GM12878 (cell line): ENCODE results near the gene EYS. TPM values are rescaled to one million over a fixed set of nuclear protein-coding genes. Genes with fewer than 3 reads are reported as not detected.

ENCODE experiments used
- ATAC-seq: fragments of 200-7000 bp; cut with Tn5 transposase; 3 replicates; pipeline ENCODE4 v1.9.1; 2020; ENCODE audit warnings: mild to moderate bottlenecking, moderate library complexity
- BruUV-seq: library from RNA; stranded (reverse); fragments of 400-500 nt; replicated peaks from 2 replicates; lab custom pipeline; 2021; lab: Mats Ljungman, UMichigan
- CTCF ChIA-PET: fragments of 300-600 bp; sonication (Branson Sonifier 250); formaldehyde crosslinking; extraction: SDS; loops from one replicate; lab custom pipeline; 2021; ENCODE audit warnings: inconsistent platforms; lab: Yijun Ruan, JAX
- POLR2A ChIA-PET: fragments of 350-600 bp; formaldehyde crosslinking; extraction: SDS; loops from one replicate; lab custom pipeline; 2021; ENCODE audit warnings: inconsistent platforms; lab: Charles Lee
- RAD21 ChIA-PET: fragments of 300-600 bp; sonication (Branson Sonifier 250); formaldehyde crosslinking; loops from one replicate; lab custom pipeline; 2023; ENCODE audit warnings: antibody characterized with exemption; ENCODE audit not compliant: unreplicated experiment; lab: Charles Lee
- SMC1A ChIA-PET: fragments of 300-600 bp; sonication (Branson Sonifier 250); formaldehyde crosslinking; loops from one replicate; lab custom pipeline; 2023; ENCODE audit not compliant: unreplicated experiment, uncharacterized antibody; lab: Charles Lee
- DNase-seq: peaks from one replicate; pipeline ENCODE4 v3.0.0-alpha.2; 2011; ENCODE audit warnings: low read depth, low spot score
- FAIRE-seq: peaks from 3 replicates; lab custom pipeline; 2011; peaks lifted over from hg19 to GRCh38; lab: Jason Lieb, UNC
- H2AFZ ChIP-seq: 2 replicates; pipeline ENCODE4 v1.6.0; 2011; ENCODE audit warnings: low read depth, low read length, control low read depth; ENCODE audit not compliant: control insufficient read depth
- H3K27ac ChIP-seq: 2 replicates; pipeline ENCODE4 v1.5.1; 2011; ENCODE audit warnings: control low read depth; ENCODE audit not compliant: control insufficient read depth, insufficient read depth
- H3K27me3 ChIP-seq, 2 experiments: replicated peaks in 1 of 2; 2 replicates each; pipeline versions ENCODE4 v1.6.0 to v1.6.1; 2011; ENCODE audit warnings: low read length in 1 of 2; ENCODE audit not compliant: control insufficient read depth in 2 of 2, insufficient read depth in 2 of 2
- H3K36me3 ChIP-seq, 2 experiments: 2 replicates each; pipeline ENCODE4 v1.5.1; 2011; ENCODE audit warnings: low read length in 1 of 2; ENCODE audit not compliant: control insufficient read depth in 2 of 2, insufficient read depth in 2 of 2
- H3K4me1 ChIP-seq: 2 replicates; pipeline ENCODE4 v1.6.1; 2011; ENCODE audit warnings: mild to moderate bottlenecking, low read length, moderate library complexity, mixed read lengths; ENCODE audit not compliant: control insufficient read depth, insufficient read depth
- H3K4me2 ChIP-seq: 2 replicates; pipeline ENCODE4 v1.6.0; 2011; ENCODE audit warnings: control low read depth; ENCODE audit not compliant: control insufficient read depth, insufficient read depth
- H3K4me3 ChIP-seq: fragments of 200-600 bp; sonication (generic); 2 replicates; pipeline ENCODE4 v1.5.1; 2016
- H3K79me2 ChIP-seq: 2 replicates; pipeline ENCODE4 v1.6.0; 2011; ENCODE audit warnings: low read length; ENCODE audit not compliant: control insufficient read depth, insufficient read depth
- H3K9ac ChIP-seq: 2 replicates; pipeline ENCODE4 v1.8.0; 2011; ENCODE audit warnings: low read length, control low read depth, mixed read lengths; ENCODE audit not compliant: control insufficient read depth, insufficient read depth
- H3K9me3 ChIP-seq: replicated peaks from 3 replicates; pipeline ENCODE4 v1.5.1; 2011; ENCODE audit warnings: mild to moderate bottlenecking, low read length; ENCODE audit not compliant: control insufficient read depth, insufficient read depth
- H4K20me1 ChIP-seq: 2 replicates; pipeline ENCODE4 v1.6.0; 2011; ENCODE audit not compliant: control insufficient read depth, insufficient read depth
- ATF7 ChIP-seq: fragments of 450-650 bp; IDR thresholded peaks from 2 replicates; pipeline ENCODE4 v1.6.1; 2016; ENCODE audit warnings: low read depth, mild to moderate bottlenecking
- HDAC6 ChIP-seq: fragments of 200-600 bp; sonication (generic); IDR thresholded peaks from one replicate; pipeline ENCODE4 v1.8.0; 2017; ENCODE audit warnings: antibody characterized with exemption; ENCODE audit not compliant: unreplicated experiment
- NFYB ChIP-seq: IDR thresholded peaks from 2 replicates; pipeline ENCODE4 v1.6.1; 2011; ENCODE audit warnings: low read depth, mild to moderate bottlenecking, low read length, improper control_type of control experiment, moderate library complexity; ENCODE audit not compliant: insufficient read depth
- POU2F2 ChIP-seq: IDR thresholded peaks from 3 replicates; pipeline ENCODE4 v1.6.1; 2011; ENCODE audit warnings: low read depth, mild to moderate bottlenecking, low read length, borderline replicate concordance
- RAD21 ChIP-seq: IDR thresholded peaks from 2 replicates; pipeline ENCODE4 v1.6.1; 2011; ENCODE audit warnings: mild to moderate bottlenecking, low read depth, low read length, moderate library complexity; ENCODE audit not compliant: insufficient read depth
- RELB ChIP-seq: fragments of 450-650 bp; IDR thresholded peaks from 2 replicates; pipeline ENCODE4 v1.6.1; 2017; ENCODE audit warnings: low read depth, mild to moderate bottlenecking, moderate library complexity
- SRF ChIP-seq, 2 experiments: IDR thresholded peaks; 2 replicates each; pipeline ENCODE4 v1.6.1; 2011; ENCODE audit warnings: low read depth in 2 of 2, low read length in 2 of 2, mild to moderate bottlenecking in 1 of 2, moderate library complexity in 1 of 2
- ZBTB11 ChIP-seq: fragments of 450-650 bp; formaldehyde crosslinking; IDR thresholded peaks from 2 replicates; pipeline ENCODE4 v1.5.0; 2022; ENCODE audit warnings: mild to moderate bottlenecking, missing genetic modification characterization
- WGBS: methylation state at CpG from one replicate; pipeline ENCODE4 v1.1.6; 2016; ENCODE audit warnings: low lambda C conversion rate; ENCODE audit not compliant: insufficient replicate concordance, insufficient coverage; ENCODE audit errors: missing lambda C conversion rate; 5-methylcytosine and 5-hydroxymethylcytosine counted together
- in situ Hi-C: fragments of 300-500 bp; cut with MboI; formaldehyde crosslinking; loops from 9 replicates; pipeline ENCODE4 v1.14.3; 2018; ENCODE audit warnings: mixed read lengths
- intact Hi-C: fragments of 100-400 bp; cut with micrococcal nuclease; formaldehyde crosslinking; loops from one replicate; pipeline ENCODE4 v1.14.2; 2022; ENCODE audit not compliant: unreplicated experiment
- polyA plus RNA-seq, 11 experiments: library from polyadenylated mRNA; depleted of rRNA in 4 of 11; unstranded in 6 of 11; stranded (reverse) in 5 of 11; fragments of >200 nt; fragmentation: Nextera tagmentation in 4 of 11; fragmentation: Illumina TruSeq in 1 of 11; extraction: Ambion mirVana in 4 of 11; extraction: Trizol in 1 of 11; gene quantifications; 1 replicate in 1 of 11; 2 replicates in 10 of 11; pipeline versions ENCODE4 v1.2.1 to v1.2.3, GENCODE V29; 2011 to 2016; ENCODE audit warnings: inconsistent platforms in 2 of 11, missing spikeins in 2 of 11, low read depth in 1 of 11
- total RNA-seq, 4 experiments: library from RNA; depleted of rRNA in 3 of 4; stranded (reverse); fragments of >200 nt in 3 of 4; fragmentation: Illumina TruSeq in 1 of 4; extraction: Trizol in 1 of 4; gene quantifications; 2 replicates each; pipeline versions ENCODE4 v1.2.1 to v1.2.3, GENCODE V29; 2013 to 2021
- TF ChIP-seq, protein P1 (sequence below): IDR thresholded peaks from 2 replicates; pipeline ENCODE4 v1.6.1; 2012; ENCODE audit warnings: low read depth, low read length, improper control_type of control experiment

Gene EYS
- total and polyA plus RNA-seq, 10 of the 15 experiments (the other 5 are each of a cell fraction or from before 2014, with no cell fraction given) = under 0.01 to 0.14 (median 0.02) TPM; not detected in 1

DNA sequence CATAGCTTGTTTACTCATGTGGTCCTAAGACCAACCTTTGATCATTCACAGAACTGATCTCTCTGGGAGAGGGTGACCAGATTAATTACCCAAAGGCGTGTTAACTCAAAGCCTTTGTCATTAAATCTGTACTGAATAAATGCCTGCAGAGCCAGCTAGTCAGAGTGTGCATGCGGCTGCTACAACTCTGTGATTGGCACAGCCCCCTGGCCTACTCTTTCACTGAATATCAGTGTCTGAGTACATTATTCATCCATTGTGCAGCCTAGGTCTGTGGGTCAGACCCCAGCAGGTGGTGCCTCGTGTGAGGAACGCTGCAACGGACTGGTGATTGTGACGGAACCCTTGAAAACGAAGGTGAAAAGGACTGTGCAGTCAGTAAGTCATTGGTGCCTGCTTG lies 1407.8 kb downstream of the EYS start:
- SMC1A ChIA-PET = interaction anchor here (1.5 kb wide), 1 partner anchor 32 kb away, joined by 5 read pairs; no protein-coding TSS in a partner anchor
- Histone ChIP-seq H3K79me2 (no peaks in the 10 kb centered on the region), H4K20me1 (no peaks in the 10 kb centered on the region), H3K4me3 (no peak overlapping the region), H3K36me3 (no peaks in the 10 kb centered on the region), H3K9me3 (no peaks in the 10 kb centered on the region), H3K9ac (no peak overlapping the region), H3K27me3 (no peaks in the 10 kb centered on the region), H2AFZ (no peak overlapping the region), H3K4me1 (no peaks in the 10 kb centered on the region), H3K4me2 (no peak overlapping the region), H3K27ac (no peak overlapping the region)
- CTCF ChIA-PET = interaction anchor here (1.5 kb wide), 1 partner anchor 32 kb away, joined by 4 read pairs; no protein-coding TSS in a partner anchor
- ATAC-seq (no peak), FAIRE-seq (no peak), DNase-seq (no peak)
- RAD21 ChIA-PET = no interaction called here
- POLR2A ChIA-PET = no interaction called here
- 43% methylated on average over 7 of the region's 7 CpGs for WGBS
- TF ChIP-seq RAD21 (no peak), HDAC6 (no peak), SRF (IDR thresholded peaks at IDR 0.05; ENCODE audit: low read depth in 2 of 2, low read length in 2 of 2) (no peak), ATF7 (no peak), RELB (no peak), NFYB (no peak), POU2F2 (no peak), ZBTB11 (CRISPR knock-in tag) (no peak)
- TF ChIP-seq, protein P1, sequence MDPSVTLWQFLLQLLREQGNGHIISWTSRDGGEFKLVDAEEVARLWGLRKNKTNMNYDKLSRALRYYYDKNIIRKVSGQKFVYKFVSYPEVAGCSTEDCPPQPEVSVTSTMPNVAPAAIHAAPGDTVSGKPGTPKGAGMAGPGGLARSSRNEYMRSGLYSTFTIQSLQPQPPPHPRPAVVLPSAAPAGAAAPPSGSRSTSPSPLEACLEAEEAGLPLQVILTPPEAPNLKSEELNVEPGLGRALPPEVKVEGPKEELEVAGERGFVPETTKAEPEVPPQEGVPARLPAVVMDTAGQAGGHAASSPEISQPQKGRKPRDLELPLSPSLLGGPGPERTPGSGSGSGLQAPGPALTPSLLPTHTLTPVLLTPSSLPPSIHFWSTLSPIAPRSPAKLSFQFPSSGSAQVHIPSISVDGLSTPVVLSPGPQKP = no peak
- in situ Hi-C loops (no loop called here), intact Hi-C loops (no loop called here)
- no TSS peak for BruUV-seq
